Measurements from ENCODE around the gene LGR5. TPM values are rescaled to one million over a fixed set of nuclear protein-coding genes. Genes with fewer than 3 reads are reported as not detected.

Gene LGR5
- total RNA-seq, 1 experiment from 2014 or later: not detected

DNA sequence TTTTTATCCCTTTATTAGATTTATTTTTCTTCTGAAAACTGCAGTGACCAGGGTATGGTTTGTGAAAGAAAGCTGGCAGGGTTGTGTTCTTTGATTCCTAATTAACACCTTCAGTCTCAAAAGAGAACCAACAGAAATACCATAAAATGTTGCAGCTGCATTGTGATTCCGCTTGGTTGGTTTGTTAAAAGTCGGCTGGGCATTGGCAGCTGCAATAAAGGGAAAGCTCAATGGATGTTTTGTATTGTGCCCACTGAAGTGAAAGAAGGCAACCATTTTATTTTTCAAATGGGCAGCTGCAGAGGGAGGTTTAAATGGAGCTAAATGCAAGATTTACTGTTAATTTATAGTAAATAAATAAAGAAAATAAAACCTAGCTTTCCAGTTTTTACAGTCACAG lies 16.7 kb downstream of the LGR5 start:
- no peak for ATAC-seq
- POLR2A ChIA-PET: no interaction called here
- BruUV-seq (replicated peaks): no TSS peak
- Histone ChIP-seq H3K4me1 (ENCODE audit: control insufficient read depth in 1 of 2, insufficient read depth in 2 of 2, low read length in 2 of 2) (no peaks in the 10 kb centered on the region), H3K9me3 (ENCODE audit: control insufficient read depth in 1 of 2, insufficient read depth in 1 of 2, low read depth in 1 of 2, low read length in 2 of 2) (no peaks in the 10 kb centered on the region), H3K9ac (ENCODE audit: low read length) (no peak overlapping the region), H3K79me2 (ENCODE audit: insufficient read depth, low read length) (no peaks in the 10 kb centered on the region), H3K27ac (ENCODE audit: low read depth, low read length) (no peak overlapping the region), H3K27me3 (ENCODE audit: insufficient read depth, low read length) (no peaks in the 10 kb centered on the region), H3K4me2 (ENCODE audit: low read length) (no peak overlapping the region), H3K4me3 (replicated peaks in 1 of 2; ENCODE audit: low read depth in 1 of 2, low read length in 2 of 2) (no peak overlapping the region), H3K36me3 (ENCODE audit: control insufficient read depth in 1 of 2, insufficient read depth in 2 of 2, low read length in 2 of 2) (no peaks in the 10 kb centered on the region), H2AFZ (ENCODE audit: low read depth, low read length, poor library complexity, severe bottlenecking) (no peak overlapping the region), H3K9me2 (ENCODE audit: insufficient read depth) (no peaks in the 10 kb centered on the region), H4K20me1 (ENCODE audit: insufficient read depth) (no peaks in the 10 kb centered on the region)
- no peak for DNase-seq (ENCODE audit: low read depth, low spot score)
- intact Hi-C loops (cut with micrococcal nuclease): no loop called here
- RAD21 ChIA-PET (ENCODE audit: low non-redundant PET in 1 of 2, low total read pairs in 2 of 2, uncharacterized antibody in 2 of 2, unreplicated experiment in 2 of 2): no interaction called here
- CTCF ChIA-PET: interaction anchor here (1.9 kb wide), 1 partner anchor 41 kb away, joined by 5 read pairs; no protein-coding TSS in a partner anchor
- TF ChIP-seq ZNF274 (IDR thresholded peaks at IDR 0.05; ENCODE audit: low read depth, low read length) (no peak), TCF7L2 (IDR thresholded peaks at IDR 0.05; ENCODE audit: borderline replicate concordance, extremely low read depth, insufficient read depth, insufficient read length) (no peak), JUND (IDR thresholded peaks at IDR 0.05) (no peak), CBX3 (IDR thresholded peaks at IDR 0.05; ENCODE audit: low read depth) (no peak), ZFX (IDR thresholded peaks at IDR 0.05) (no peak), SIN3A (IDR thresholded peaks at IDR 0.05; ENCODE audit: low read depth) (no peak)
- TF ChIP-seq, protein P1, sequence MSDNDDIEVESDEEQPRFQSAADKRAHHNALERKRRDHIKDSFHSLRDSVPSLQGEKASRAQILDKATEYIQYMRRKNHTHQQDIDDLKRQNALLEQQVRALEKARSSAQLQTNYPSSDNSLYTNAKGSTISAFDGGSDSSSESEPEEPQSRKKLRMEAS (IDR thresholded peaks at IDR 0.05): no peak
- TF ChIP-seq, protein P2, sequence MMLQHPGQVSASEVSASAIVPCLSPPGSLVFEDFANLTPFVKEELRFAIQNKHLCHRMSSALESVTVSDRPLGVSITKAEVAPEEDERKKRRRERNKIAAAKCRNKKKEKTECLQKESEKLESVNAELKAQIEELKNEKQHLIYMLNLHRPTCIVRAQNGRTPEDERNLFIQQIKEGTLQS (IDR thresholded peaks at IDR 0.05): no peak

DNA sequence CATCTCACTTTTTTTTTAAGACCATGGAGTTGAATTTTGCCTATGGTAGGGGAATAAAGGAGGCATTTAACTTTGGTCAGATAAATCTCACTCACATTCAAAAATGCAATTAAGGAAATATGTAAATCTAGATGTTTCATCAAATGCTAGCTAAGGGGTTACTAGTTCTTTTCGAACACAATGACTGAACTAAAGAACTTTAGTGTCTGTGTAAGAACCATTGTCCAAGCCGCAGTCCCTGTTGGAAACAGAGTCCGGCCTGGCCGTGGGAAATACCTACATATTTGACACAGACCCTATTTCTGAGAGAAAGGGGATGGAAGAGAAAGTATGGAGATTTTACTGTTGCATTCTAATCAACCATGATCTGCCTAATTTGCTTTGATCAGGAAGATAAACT lies 17.4 kb downstream of the LGR5 start:
- intact Hi-C loops (cut with micrococcal nuclease): no loop called here
- ChIA-PET RAD21 (ENCODE audit: low non-redundant PET in 1 of 2, low total read pairs in 2 of 2, uncharacterized antibody in 2 of 2, unreplicated experiment in 2 of 2) (no interaction called here), POLR2A (no interaction called here), CTCF (interaction anchor here (1.9 kb wide), 1 partner anchor 41 kb away, joined by 5 read pairs; no protein-coding TSS in a partner anchor)
- Histone ChIP-seq H3K9me3 (ENCODE audit: control insufficient read depth in 1 of 2, insufficient read depth in 1 of 2, low read depth in 1 of 2, low read length in 2 of 2) (no peaks in the 10 kb centered on the region), H3K4me2 (ENCODE audit: low read length) (no peak overlapping the region), H3K4me3 (replicated peaks in 1 of 2; ENCODE audit: low read depth in 1 of 2, low read length in 2 of 2) (no peak overlapping the region), H2AFZ (ENCODE audit: low read depth, low read length, poor library complexity, severe bottlenecking) (no peak overlapping the region), H4K20me1 (ENCODE audit: insufficient read depth) (no peaks in the 10 kb centered on the region), H3K79me2 (ENCODE audit: insufficient read depth, low read length) (no peaks in the 10 kb centered on the region), H3K9me2 (ENCODE audit: insufficient read depth) (no peaks in the 10 kb centered on the region), H3K4me1 (ENCODE audit: control insufficient read depth in 1 of 2, insufficient read depth in 2 of 2, low read length in 2 of 2) (no peaks in the 10 kb centered on the region), H3K9ac (ENCODE audit: low read length) (no peak overlapping the region), H3K36me3 (ENCODE audit: control insufficient read depth in 1 of 2, insufficient read depth in 2 of 2, low read length in 2 of 2) (no peaks in the 10 kb centered on the region), H3K27ac (ENCODE audit: low read depth, low read length) (no peak overlapping the region), H3K27me3 (ENCODE audit: insufficient read depth, low read length) (no peaks in the 10 kb centered on the region)
- DNase-seq (ENCODE audit: low read depth, low spot score) (no peak), ATAC-seq (no peak)
- no TSS peak for BruUV-seq (replicated peaks)
- no peak for TF ChIP-seq ZNF274 (IDR thresholded peaks at IDR 0.05; ENCODE audit: low read depth, low read length)
- TF ChIP-seq, protein P1 (IDR thresholded peaks at IDR 0.05): no peak
- TF ChIP-seq CEBPB (IDR thresholded peaks at IDR 0.05; ENCODE audit: low read depth): no peak
- TF ChIP-seq EZH2phosphoT487 (IDR thresholded peaks at IDR 0.05; ENCODE audit: borderline replicate concordance): no peak
- TF ChIP-seq RAD21 (IDR thresholded peaks at IDR 0.05; ENCODE audit: low read depth): no peak
- TF ChIP-seq FOSL1 (IDR thresholded peaks at IDR 0.05; ENCODE audit: low read depth): no peak
- no peak for TF ChIP-seq SIN3A (IDR thresholded peaks at IDR 0.05; ENCODE audit: low read depth)
- TF ChIP-seq ELF1 (IDR thresholded peaks at IDR 0.05; ENCODE audit: borderline replicate concordance, low read depth): no peak
- no peak for TF ChIP-seq YY1 (IDR thresholded peaks at IDR 0.05; ENCODE audit: extremely low read depth, insufficient replicate concordance, low read depth, low read length)
- TF ChIP-seq, protein P2 (IDR thresholded peaks at IDR 0.05): no peak
- TF ChIP-seq, protein P3, sequence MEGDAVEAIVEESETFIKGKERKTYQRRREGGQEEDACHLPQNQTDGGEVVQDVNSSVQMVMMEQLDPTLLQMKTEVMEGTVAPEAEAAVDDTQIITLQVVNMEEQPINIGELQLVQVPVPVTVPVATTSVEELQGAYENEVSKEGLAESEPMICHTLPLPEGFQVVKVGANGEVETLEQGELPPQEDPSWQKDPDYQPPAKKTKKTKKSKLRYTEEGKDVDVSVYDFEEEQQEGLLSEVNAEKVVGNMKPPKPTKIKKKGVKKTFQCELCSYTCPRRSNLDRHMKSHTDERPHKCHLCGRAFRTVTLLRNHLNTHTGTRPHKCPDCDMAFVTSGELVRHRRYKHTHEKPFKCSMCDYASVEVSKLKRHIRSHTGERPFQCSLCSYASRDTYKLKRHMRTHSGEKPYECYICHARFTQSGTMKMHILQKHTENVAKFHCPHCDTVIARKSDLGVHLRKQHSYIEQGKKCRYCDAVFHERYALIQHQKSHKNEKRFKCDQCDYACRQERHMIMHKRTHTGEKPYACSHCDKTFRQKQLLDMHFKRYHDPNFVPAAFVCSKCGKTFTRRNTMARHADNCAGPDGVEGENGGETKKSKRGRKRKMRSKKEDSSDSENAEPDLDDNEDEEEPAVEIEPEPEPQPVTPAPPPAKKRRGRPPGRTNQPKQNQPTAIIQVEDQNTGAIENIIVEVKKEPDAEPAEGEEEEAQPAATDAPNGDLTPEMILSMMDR (IDR thresholded peaks at IDR 0.05 in 2 of 3, conservative IDR thresholded peaks at IDR 0.05 in 1 of 3; ENCODE audit: borderline replicate concordance in 1 of 3, insufficient read depth in 1 of 3, low read depth in 2 of 3, low read length in 2 of 3): no peak
- TF ChIP-seq POLR2A (IDR thresholded peaks at IDR 0.05; ENCODE audit: borderline replicate concordance, extremely low read depth, insufficient read depth, insufficient read length): no peak
- TF ChIP-seq EZH2 (IDR thresholded peaks at IDR 0.05): no peak
- no peak for TF ChIP-seq EGR1 (IDR thresholded peaks at IDR 0.05; ENCODE audit: low read depth)
